ENCODE measurements around the gene SLC25A25. TPM values are rescaled to one million over a fixed set of nuclear protein-coding genes. Genes with fewer than 3 reads are reported as not detected.
A peak's percentile ranks its signal among the peaks of the same experiment; 100 is the strongest.

The SLC25A25 gene
- total and polyA plus RNA-seq, 2 donors (not counting 3 experiments of a cell fraction or from before 2014, with no cell fraction given), result 18.1 to 20.2 TPM

GRCh38 chr9:128057724-128058409 lies 10.2 kb upstream of the SLC25A25 start:
- Histone ChIP-seq H3K79me2 (ENCODE audit: control insufficient read depth, insufficient read depth, low read length) (no peaks in the 10 kb centered on the region), H3K4me3 (replicated peaks in 1 of 3; ENCODE audit: insufficient read depth in 1 of 3, low read depth in 1 of 3, low read length in 3 of 3) (no peak overlapping the region), H3K4me1 (ENCODE audit: control insufficient read depth, extremely low read depth, insufficient read depth, low read length) (peaks cover 8% of the 10 kb centered on the region), H4K20me1 (replicated peaks; ENCODE audit: control insufficient read depth, extremely low read depth, insufficient read depth, low read length) (no peaks in the 10 kb centered on the region), H3K27me3 (ENCODE audit: control insufficient read depth in 2 of 2, insufficient read depth in 2 of 2, low read length in 2 of 2) (no peaks in the 10 kb centered on the region), H3K4me2 (ENCODE audit: insufficient read depth, low read length) (no peak overlapping the region), H3K27ac (ENCODE audit: insufficient read depth, low read depth, low read length) (no peak overlapping the region), H3K9ac (replicated peaks; ENCODE audit: extremely low read depth, insufficient read depth, low read length) (no peak overlapping the region), H3K36me3 (ENCODE audit: control insufficient read depth in 2 of 2, extremely low read depth in 1 of 2, insufficient read depth in 2 of 2, low read length in 2 of 2) (no peaks in the 10 kb centered on the region), H3K9me3 (replicated peaks; ENCODE audit: control insufficient read depth, insufficient read depth, low read length) (no peaks in the 10 kb centered on the region), H2AFZ (ENCODE audit: low read depth, low read length) (no peak overlapping the region), H3K9me1 (replicated peaks; ENCODE audit: control insufficient read depth, extremely low read depth, insufficient read depth, low read length) (no peaks in the 10 kb centered on the region)
- TF ChIP-seq EZH2 (IDR thresholded peaks at IDR 0.05; ENCODE audit: borderline replicate concordance, low read depth, low read length, severe bottlenecking) (no peak), GATA2 (IDR thresholded peaks at IDR 0.05; ENCODE audit: insufficient read depth, insufficient read length, low read depth, low read length) (no peak)
- no TSS peak for BruUV-seq (replicated peaks)
- dilution Hi-C loops (cut with MboI; ENCODE audit: extremely low pct_ligation_motif_present, low sequenced_read_pairs), result no loop called here
- intact Hi-C loops (cut with micrococcal nuclease), result no loop called here
- DNase-seq (ENCODE audit: low read depth, low spot score) (no peak), FAIRE-seq (peak; percentile 18)
- ChIA-PET CTCF (no interaction called here), POLR2A (no interaction called here)

- DNase-seq (ENCODE audit: low read depth, low spot score), result no peak
- POLR2A ChIA-PET, result no interaction called here
- H3K9me3 ChIP-seq (replicated peaks; ENCODE audit: control insufficient read depth, insufficient read depth, low read length), result no peaks in the 10 kb centered on the region
- peaks cover 8% of the 10 kb centered on the region for H3K4me1 ChIP-seq (ENCODE audit: control insufficient read depth, extremely low read depth, insufficient read depth, low read length)
- CTCF ChIA-PET, result interaction anchor here (1.4 to 1.7 kb wide), 3 partner anchors 24 to 117 kb away, joined by 4 to 5 read pairs (median 4); no protein-coding TSS in a partner anchor
- no peak overlapping the region for H2AFZ ChIP-seq (ENCODE audit: low read depth, low read length)
- no peaks in the 10 kb centered on the region for H4K20me1 ChIP-seq (replicated peaks; ENCODE audit: control insufficient read depth, extremely low read depth, insufficient read depth, low read length)
- TF ChIP-seq FOS (IDR thresholded peaks at IDR 0.05; ENCODE audit: borderline replicate concordance, insufficient read depth, low read length) (no peak), POLR2A (IDR thresholded peaks at IDR 0.05; ENCODE audit: low read depth, low read length) (no peak), EZH2 (IDR thresholded peaks at IDR 0.05; ENCODE audit: borderline replicate concordance, low read depth, low read length, severe bottlenecking) (no peak), JUN (IDR thresholded peaks at IDR 0.05; ENCODE audit: borderline replicate concordance, insufficient read depth, insufficient read length, low read depth) (no peak), MYC (IDR thresholded peaks at IDR 0.05; ENCODE audit: low read depth, low read length) (no peak), POLR2AphosphoS5 (IDR thresholded peaks at IDR 0.05; ENCODE audit: insufficient read depth, low read depth, low read length) (no peak), CTCF (IDR thresholded peaks at IDR 0.05; ENCODE audit: extremely low read depth in 1 of 2, insufficient read depth in 1 of 2, low read depth in 1 of 2, low read length in 2 of 2) (no peak)
- no peak overlapping the region for H3K4me3 ChIP-seq (replicated peaks in 1 of 3; ENCODE audit: insufficient read depth in 1 of 3, low read depth in 1 of 3, low read length in 3 of 3)
- no peaks in the 10 kb centered on the region for H3K79me2 ChIP-seq (ENCODE audit: control insufficient read depth, insufficient read depth, low read length)
- H3K27me3 ChIP-seq (ENCODE audit: control insufficient read depth in 2 of 2, insufficient read depth in 2 of 2, low read length in 2 of 2), result no peaks in the 10 kb centered on the region
- dilution Hi-C loops (cut with MboI; ENCODE audit: extremely low pct_ligation_motif_present, low sequenced_read_pairs) (no loop called here), intact Hi-C loops (cut with micrococcal nuclease) (no loop called here)
- H3K9ac ChIP-seq (replicated peaks; ENCODE audit: extremely low read depth, insufficient read depth, low read length), result no peak overlapping the region
- no TSS peak for BruUV-seq (replicated peaks)
- H3K4me2 ChIP-seq (ENCODE audit: insufficient read depth, low read length), result no peak overlapping the region
- H3K27ac ChIP-seq (ENCODE audit: insufficient read depth, low read depth, low read length), result no peak overlapping the region
- FAIRE-seq, result peak; percentile 44
- no peaks in the 10 kb centered on the region for H3K36me3 ChIP-seq (ENCODE audit: control insufficient read depth in 2 of 2, extremely low read depth in 1 of 2, insufficient read depth in 2 of 2, low read length in 2 of 2)
- H3K9me1 ChIP-seq (replicated peaks; ENCODE audit: control insufficient read depth, extremely low read depth, insufficient read depth, low read length), result no peaks in the 10 kb centered on the region
Measured at GRCh38 chr9:128059365-128059983, 8.6 kb upstream of the SLC25A25 start.

All from endothelial cell of umbilical vein (primary cell).